ENCODE data around the gene MARK3. TPM values are rescaled to one million over a fixed set of nuclear protein-coding genes. Genes with fewer than 3 reads are reported as not detected.

The MARK3 gene
- total and polyA plus RNA-seq, 2 of the 4 experiments (the other 2 are of a cell fraction): 78.5 to 80.5 TPM

- TF ChIP-seq MAZ (IDR thresholded peaks at IDR 0.05; ENCODE audit: borderline replicate concordance, low read depth, low read length): no peak
These were observed 59.8 kb downstream of the MARK3 start (continued) for GRCh38 chr14:103444837-103445524.

DNA sequence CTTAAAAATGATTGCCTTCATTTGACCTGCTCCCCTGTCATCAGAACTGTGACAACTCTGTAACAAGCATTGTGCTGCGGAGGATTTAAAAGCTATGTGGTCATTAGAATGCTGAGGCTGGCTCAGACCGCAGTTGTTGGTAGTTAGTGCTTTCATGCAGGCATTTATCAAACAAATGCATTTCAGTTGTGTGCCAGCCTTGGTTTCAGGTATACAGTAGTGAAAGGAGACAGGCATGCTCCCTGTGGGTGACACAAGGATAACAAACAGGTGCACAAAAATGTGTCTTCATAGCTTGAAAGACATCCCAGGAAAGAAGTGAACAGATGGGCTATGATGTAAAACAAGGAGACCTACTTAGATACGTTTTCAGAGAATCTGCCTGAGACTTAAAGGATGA, 60.6 kb downstream of the MARK3 start:
- ChIA-PET POLR2A (ENCODE audit: unreplicated experiment) (interaction anchor here (0.6 kb wide), 1 partner anchor 29 kb away, joined by 3 read pairs; no protein-coding TSS in a partner anchor), CTCF (no interaction called here)
- no peak for ATAC-seq (ENCODE audit: low read depth)
- no peak for TF ChIP-seq CTCF (conservative IDR thresholded peaks at IDR 0.05; ENCODE audit: low read depth, low read length)
- no peak for TF ChIP-seq FOS (IDR thresholded peaks at IDR 0.05; ENCODE audit: low read depth, low read length)
- TF ChIP-seq ELK1 (IDR thresholded peaks at IDR 0.05; ENCODE audit: borderline replicate concordance, low read depth, low read length): no peak
- TF ChIP-seq MAZ (IDR thresholded peaks at IDR 0.05; ENCODE audit: borderline replicate concordance, low read depth, low read length): no peak
- TF ChIP-seq MAFK (IDR thresholded peaks at IDR 0.05; ENCODE audit: low read depth, low read length): no peak
- TF ChIP-seq SMC3 (IDR thresholded peaks at IDR 0.05; ENCODE audit: low read depth, low read length): no peak
- no peak for TF ChIP-seq POLR2A (IDR thresholded peaks at IDR 0.05; ENCODE audit: low read depth, low read length)
- TF ChIP-seq NFE2L2 (IDR thresholded peaks at IDR 0.05; ENCODE audit: low read depth, low read length): no peak
- TF ChIP-seq RAD21 (IDR thresholded peaks at IDR 0.05; ENCODE audit: low read length): no peak
- TF ChIP-seq, protein P1, sequence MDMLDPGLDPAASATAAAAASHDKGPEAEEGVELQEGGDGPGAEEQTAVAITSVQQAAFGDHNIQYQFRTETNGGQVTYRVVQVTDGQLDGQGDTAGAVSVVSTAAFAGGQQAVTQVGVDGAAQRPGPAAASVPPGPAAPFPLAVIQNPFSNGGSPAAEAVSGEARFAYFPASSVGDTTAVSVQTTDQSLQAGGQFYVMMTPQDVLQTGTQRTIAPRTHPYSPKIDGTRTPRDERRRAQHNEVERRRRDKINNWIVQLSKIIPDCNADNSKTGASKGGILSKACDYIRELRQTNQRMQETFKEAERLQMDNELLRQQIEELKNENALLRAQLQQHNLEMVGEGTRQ (IDR thresholded peaks at IDR 0.05; ENCODE audit: low read depth, low read length): no peak
- TF ChIP-seq CEBPB (IDR thresholded peaks at IDR 0.05; ENCODE audit: low read depth, low read length): no peak
- TF ChIP-seq RFX5 (IDR thresholded peaks at IDR 0.05; ENCODE audit: low read depth, low read length): no peak
- no peak for TF ChIP-seq BHLHE40 (IDR thresholded peaks at IDR 0.05; ENCODE audit: low read depth, low read length)

More for the DNA sequence above, 60.6 kb downstream of the MARK3 start:
- dilution Hi-C loops (cut with HindIII; ENCODE audit: low sequenced_read_pairs, unreplicated experiment): no loop called here
- Histone ChIP-seq H4K20me1 (ENCODE audit: insufficient read depth, low read length) (peaks cover 69% of the 10 kb centered on the region), H3K4ac (ENCODE audit: low read depth, low read length) (no peak overlapping the region), H4K8ac (ENCODE audit: low read depth in 2 of 2, low read length in 2 of 2) (no peak overlapping the region), H3K14ac (replicated peaks; ENCODE audit: low read depth, low read length) (no peak overlapping the region; the same call in 1 of the 2 replicates), H2BK120ac (ENCODE audit: low read depth, low read length) (no peak overlapping the region), H2BK5ac (ENCODE audit: low read depth, low read length, poor library complexity, severe bottlenecking) (no peak overlapping the region), H4K91ac (ENCODE audit: insufficient read depth, low read depth, low read length) (no peak overlapping the region), H3K56ac (ENCODE audit: extremely low read depth, insufficient read depth, low read length) (no peak overlapping the region), H3K18ac (ENCODE audit: low read depth, low read length) (no peak overlapping the region), H2AFZ (replicated peaks; ENCODE audit: low read length, poor library complexity) (no peak overlapping the region), H2AK5ac (ENCODE audit: low read depth, low read length) (no peak overlapping the region), H2BK15ac (ENCODE audit: low read depth, low read length) (no peak overlapping the region), H3K4me1 (ENCODE audit: control insufficient read depth, insufficient read depth, low read length) (peaks cover 14% of the 10 kb centered on the region), H3K4me3 (ENCODE audit: insufficient read depth, low read depth, low read length) (no peak overlapping the region), H3K4me2 (ENCODE audit: low read depth, low read length) (no peak overlapping the region), H3K23ac (ENCODE audit: low read depth, low read length) (no peak overlapping the region), H2BK20ac (ENCODE audit: low read depth, low read length) (no peak overlapping the region), H3K27ac (ENCODE audit: insufficient read depth, low read length) (no peak overlapping the region), H2AK9ac (replicated peaks; ENCODE audit: low read depth, low read length, poor library complexity) (no peak overlapping the region), H3K79me1 (ENCODE audit: low read depth in 1 of 2, low read length in 2 of 2) (peaks cover 24 to 74% of the 10 kb centered on the region in 2 experiments), H3K9me1 (ENCODE audit: insufficient read depth, low read length) (peaks cover 11% of the 10 kb centered on the region), H3K9ac (ENCODE audit: low read depth, low read length) (no peak overlapping the region), H4K5ac (ENCODE audit: low read depth, low read length) (no peak overlapping the region), H3K9me3 (ENCODE audit: control insufficient read depth, insufficient read depth, low read length) (no peaks in the 10 kb centered on the region), H3K27me3 (ENCODE audit: control insufficient read depth, insufficient read depth, low read length) (no peaks in the 10 kb centered on the region), H3K36me3 (ENCODE audit: control insufficient read depth, insufficient read depth, low read length) (peaks cover 4% of the 10 kb centered on the region; the same call in 1 of the 2 replicates)
- BruUV-seq (replicated peaks): no TSS peak
- WGBS, 2 experiments (ENCODE audit: extremely low coverage in 2 of 2, insufficient read length in 1 of 2): 80% methylated on average over 1 of the region's 3 CpGs; no CpG with 5 or more reads in 1 of the 2 experiments
- DNase-seq: no peak
- in situ Hi-C loops (cut with MboI; ENCODE audit: low sequenced_read_pairs): no loop called here
- intact Hi-C loops (cut with micrococcal nuclease): no loop called here

Data from IMR-90 (cell line).